ENCODE data around the gene MAN1A1.

DNA sequence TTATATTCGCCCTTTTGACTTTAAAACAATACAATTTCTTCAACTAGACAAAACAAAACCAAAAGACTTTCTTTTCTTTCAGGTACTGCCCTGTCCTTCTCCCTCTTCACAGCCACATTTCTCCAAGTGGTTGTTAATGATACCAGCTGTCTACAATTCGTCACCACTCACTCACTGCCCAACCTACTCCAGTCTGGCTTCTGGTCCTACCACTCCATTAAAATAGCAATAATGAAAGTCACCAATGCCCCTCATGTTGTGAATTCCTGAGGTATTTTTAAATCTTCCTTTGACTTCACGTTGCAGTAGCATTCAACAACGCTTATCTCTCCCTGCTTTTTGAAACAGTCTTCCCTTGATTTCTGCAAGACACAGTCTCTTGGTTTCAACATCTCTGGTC lies 11.6 kb upstream of the MAN1A1 start:
- TF ChIP-seq POLR2AphosphoS5 (IDR thresholded peaks at IDR 0.05; ENCODE audit: low read depth, low read length) (no peak), TAF1 (IDR thresholded peaks at IDR 0.05; ENCODE audit: borderline replicate concordance, insufficient read depth, low read length) (no peak), SIN3A (IDR thresholded peaks at IDR 0.05; ENCODE audit: borderline replicate concordance, insufficient read depth, low read length) (no peak)
